ENCODE measurements around the gene CBFB. TPM values are rescaled to one million over a fixed set of nuclear protein-coding genes. Genes with fewer than 3 reads are reported as not detected.

CBFB gene
- total RNA-seq, 1 experiment from 2014 or later: 76.3 TPM

- Histone ChIP-seq H4K5ac (ENCODE audit: insufficient read length, low read depth, low read length) (no peak overlapping the region), H3K79me2 (ENCODE audit: insufficient read depth, low read length) (no peaks in the 10 kb centered on the region)
- H3K36me3 Mint-ChIP-seq (ENCODE audit: insufficient read depth in 1 of 3, low read depth in 3 of 3): peaks cover 0 to 15% (median 3%) of the 10 kb centered on the region in 3 experiments; a peak in 5 of 7 replicates
These were observed 60.2 kb downstream of the CBFB start for GRCh38 chr16:67089101-67089500.

More at GRCh38 chr16:67089101-67089500, 60.2 kb downstream of the CBFB start:
- no peak overlapping the region for H2BK15ac ChIP-seq (ENCODE audit: low read depth, low read length)
- no peak overlapping the region for H3K9ac ChIP-seq (ENCODE audit: extremely low read depth, insufficient read length, low read length)
- H2BK120ac ChIP-seq (ENCODE audit: low read depth, low read length, poor library complexity, severe bottlenecking): no peak overlapping the region
- H3T11ph ChIP-seq (ENCODE audit: low read length): no peak overlapping the region
- H3K23me2 ChIP-seq (ENCODE audit: insufficient read length, low read depth, low read length, poor library complexity, severe bottlenecking): no peaks in the 10 kb centered on the region
- H3K27me3 Mint-ChIP-seq (ENCODE audit: low read depth): no peaks in the 10 kb centered on the region
- no peaks in the 10 kb centered on the region for H3K9me3 Mint-ChIP-seq
- no peak overlapping the region for H3K27ac Mint-ChIP-seq
- no peak overlapping the region for H3K4me3 Mint-ChIP-seq
- H3K27me3 ChIP-seq (ENCODE audit: insufficient read depth, low read length): no peaks in the 10 kb centered on the region
- peaks cover 2 to 6% of the 10 kb centered on the region in 2 experiments; a peak in 3 of 4 replicates for H3K4me1 Mint-ChIP-seq
- H3K79me1 ChIP-seq (ENCODE audit: insufficient read depth, low read depth, low read length, poor library complexity, severe bottlenecking): no peaks in the 10 kb centered on the region
- no peak overlapping the region for H4K91ac ChIP-seq (ENCODE audit: insufficient read length, low read depth, low read length)
- H3K27ac ChIP-seq (ENCODE audit: insufficient read length, low read depth, low read length): no peak overlapping the region
- no peak overlapping the region for H3K14ac ChIP-seq (ENCODE audit: insufficient read depth, low read length)
- H2BK12ac ChIP-seq (ENCODE audit: insufficient read length, low read depth, low read length): no peak overlapping the region
- H2AK5ac ChIP-seq (ENCODE audit: insufficient read length, low read length): no peak overlapping the region
- H3K23ac ChIP-seq (ENCODE audit: insufficient read length, low read depth, low read length): no peak overlapping the region
- no peak overlapping the region for H4K8ac ChIP-seq (replicated peaks; ENCODE audit: insufficient read length, low read depth, low read length)
- H4K20me1 ChIP-seq (ENCODE audit: control insufficient read depth, insufficient read depth, insufficient read length): no peaks in the 10 kb centered on the region
- no peak overlapping the region for H3K18ac ChIP-seq (ENCODE audit: insufficient read length, low read depth, low read length)
- H2BK20ac ChIP-seq (ENCODE audit: low read depth, low read length, poor library complexity, severe bottlenecking): no peak overlapping the region
- no peaks in the 10 kb centered on the region for H3K9me3 ChIP-seq (ENCODE audit: control insufficient read depth, low read depth, low read length)
- no peak overlapping the region for H3K4ac ChIP-seq (ENCODE audit: low read depth, low read length)
- no peak overlapping the region for H2AFZ ChIP-seq (ENCODE audit: low read length)
- no peak overlapping the region for H3K56ac ChIP-seq (ENCODE audit: insufficient read length, low read depth, low read length)
- no peak overlapping the region for H2BK5ac ChIP-seq (ENCODE audit: insufficient read length, low read length)
- DNase-seq: no peak
- no peak overlapping the region for H3K4me2 ChIP-seq (ENCODE audit: insufficient read depth, insufficient read length, low read length)
- no peak for TF ChIP-seq CTCF (conservative IDR thresholded peaks at IDR 0.05)
- no peaks in the 10 kb centered on the region for H3K4me1 ChIP-seq (ENCODE audit: insufficient read depth, low read length)
